PC-9 (cell line): ENCODE measurements around the gene DR1. TPM values are rescaled to one million over a fixed set of nuclear protein-coding genes. Genes with fewer than 3 reads are reported as not detected.

Experiments used
- BruUV-seq: library from RNA; stranded (reverse); fragments of 400-500 nt; replicated peaks from 2 replicates; lab custom pipeline; 2021; lab: Mats Ljungman, UMichigan
- CTCF ChIA-PET: fragments of 300-600 bp; sonication (Branson Sonifier 250); formaldehyde crosslinking; loops from one replicate; lab custom pipeline; 2022; ENCODE audit warnings: antibody characterized with exemption; lab: Charles Lee
- POLR2A ChIA-PET: fragments of 300-600 bp; sonication (Branson Sonifier 250); formaldehyde crosslinking; loops from one replicate; lab custom pipeline; 2022; ENCODE audit warnings: antibody characterized with exemption; ENCODE audit not compliant: unreplicated experiment; lab: Charles Lee
- DNase-seq, 2 experiments: peaks; one replicate each; pipeline versions ENCODE4 v3.0.0 to v3.0.0-alpha.2; 2015 to 2022; ENCODE audit warnings: mixed read lengths in 1 of 2
- H2AFZ ChIP-seq: fragments of 200-600 bp; sonication (generic); 2 replicates; pipeline ENCODE4 v1.8.1; 2017; ENCODE audit warnings: antibody characterized with exemption
- H3F3A ChIP-seq: fragments of 200-600 bp; sonication (generic); 2 replicates; pipeline ENCODE4 v1.8.1; 2017; ENCODE audit warnings: antibody characterized with exemption, mild to moderate bottlenecking, low read depth; ENCODE audit not compliant: insufficient read depth
- H3K27ac ChIP-seq: fragments of 200-600 bp; sonication (generic); 2 replicates; pipeline ENCODE4 v1.6.1; 2016; ENCODE audit warnings: mixed run types
- H3K27me3 ChIP-seq: fragments of 200-600 bp; sonication (generic); 2 replicates; pipeline ENCODE4 v1.6.1; 2016; ENCODE audit warnings: low read depth, mixed run types; ENCODE audit not compliant: insufficient read depth
- H3K36me3 ChIP-seq: fragments of 200-600 bp; sonication (generic); 2 replicates; pipeline ENCODE4 v1.6.1; 2016; ENCODE audit warnings: low read depth, mixed run types
- H3K4me1 ChIP-seq: fragments of 200-600 bp; sonication (generic); replicated peaks from 2 replicates; pipeline ENCODE4 v1.6.1; 2016; ENCODE audit warnings: mixed run types; ENCODE audit not compliant: insufficient read depth
- H3K4me2 ChIP-seq: fragments of 200-600 bp; sonication (generic); 2 replicates; pipeline ENCODE4 v1.6.1; 2017; ENCODE audit warnings: mixed run types
- H3K4me3 ChIP-seq: fragments of 200-600 bp; sonication (generic); 2 replicates; pipeline ENCODE4 v1.6.1; 2016; ENCODE audit warnings: mixed run types
- H3K79me2 ChIP-seq: fragments of 200-600 bp; sonication (generic); 2 replicates; pipeline ENCODE4 v1.6.1; 2017; ENCODE audit warnings: low read depth, mixed run types
- H3K9me2 ChIP-seq: fragments of 200-600 bp; sonication (generic); 2 replicates; pipeline ENCODE4 v1.8.1; 2017; ENCODE audit warnings: mild to moderate bottlenecking; ENCODE audit not compliant: insufficient read depth
- H3K9me3 ChIP-seq: fragments of 200-600 bp; sonication (generic); 2 replicates; pipeline ENCODE4 v1.8.1; 2016; ENCODE audit warnings: low read depth; ENCODE audit not compliant: insufficient read depth
- H4K20me1 ChIP-seq: fragments of 200-600 bp; sonication (generic); 2 replicates; pipeline ENCODE4 v1.8.1; 2017; ENCODE audit not compliant: insufficient read depth
- EZH2 ChIP-seq: fragments of 200-600 bp; sonication (generic); IDR thresholded peaks from 2 replicates; pipeline ENCODE4 v1.8.0; 2017; ENCODE audit warnings: antibody characterized with exemption, low read depth
- intact Hi-C: fragments of 100-400 bp; cut with micrococcal nuclease; formaldehyde crosslinking; loops from one replicate; pipeline ENCODE4 v1.10.0; 2022; ENCODE audit not compliant: unreplicated experiment
- total RNA-seq: library from RNA; stranded (reverse); gene quantifications from 2 replicates; pipeline ENCODE4 v1.2.3, GENCODE V29; 2021
- TF ChIP-seq, protein P1 (sequence below): fragments of 200-600 bp; sonication (generic); conservative IDR thresholded peaks from 2 replicates; pipeline ENCODE4 v1.6.1; 2017; ENCODE audit warnings: mixed run types, antibody characterized with exemption, mild to moderate bottlenecking, moderate library complexity

DR1 gene
- total RNA-seq, 1 experiment from 2014 or later = 37.8 TPM

DNA sequence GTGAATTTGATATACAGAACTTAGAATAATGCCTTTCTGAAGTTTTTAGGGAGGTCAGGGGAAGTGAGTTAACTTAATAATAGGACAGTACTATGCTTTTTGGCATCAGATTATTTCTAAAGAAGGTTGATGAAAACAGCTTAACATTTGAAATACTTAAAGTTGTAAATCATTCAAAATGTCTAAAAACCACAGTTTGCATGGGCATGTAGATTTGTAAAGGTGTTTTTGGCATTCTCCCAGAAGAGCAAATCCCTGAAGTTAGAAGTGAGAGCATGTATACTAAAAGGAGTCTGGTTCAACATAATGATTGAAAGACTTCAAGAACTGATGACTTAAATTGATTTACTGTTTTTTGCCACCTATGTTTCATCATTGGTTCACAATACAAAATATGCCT, 6.7 kb downstream of the DR1 start:
- BruUV-seq = no TSS peak
- H3K79me2 ChIP-seq = peaks cover 89% of the 10 kb centered on the region
- H3K27ac ChIP-seq = no peak overlapping the region
- POLR2A ChIA-PET = no interaction called here
- H3F3A ChIP-seq = no peaks in the 10 kb centered on the region
- no peak overlapping the region for H3K4me3 ChIP-seq
- peaks cover 32% of the 10 kb centered on the region for H4K20me1 ChIP-seq
- intact Hi-C loops = no loop called here
- no peaks in the 10 kb centered on the region for H3K9me3 ChIP-seq
- peaks cover 57% of the 10 kb centered on the region for H3K36me3 ChIP-seq
- TF ChIP-seq, protein P1, sequence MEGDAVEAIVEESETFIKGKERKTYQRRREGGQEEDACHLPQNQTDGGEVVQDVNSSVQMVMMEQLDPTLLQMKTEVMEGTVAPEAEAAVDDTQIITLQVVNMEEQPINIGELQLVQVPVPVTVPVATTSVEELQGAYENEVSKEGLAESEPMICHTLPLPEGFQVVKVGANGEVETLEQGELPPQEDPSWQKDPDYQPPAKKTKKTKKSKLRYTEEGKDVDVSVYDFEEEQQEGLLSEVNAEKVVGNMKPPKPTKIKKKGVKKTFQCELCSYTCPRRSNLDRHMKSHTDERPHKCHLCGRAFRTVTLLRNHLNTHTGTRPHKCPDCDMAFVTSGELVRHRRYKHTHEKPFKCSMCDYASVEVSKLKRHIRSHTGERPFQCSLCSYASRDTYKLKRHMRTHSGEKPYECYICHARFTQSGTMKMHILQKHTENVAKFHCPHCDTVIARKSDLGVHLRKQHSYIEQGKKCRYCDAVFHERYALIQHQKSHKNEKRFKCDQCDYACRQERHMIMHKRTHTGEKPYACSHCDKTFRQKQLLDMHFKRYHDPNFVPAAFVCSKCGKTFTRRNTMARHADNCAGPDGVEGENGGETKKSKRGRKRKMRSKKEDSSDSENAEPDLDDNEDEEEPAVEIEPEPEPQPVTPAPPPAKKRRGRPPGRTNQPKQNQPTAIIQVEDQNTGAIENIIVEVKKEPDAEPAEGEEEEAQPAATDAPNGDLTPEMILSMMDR = no peak
- no peak for TF ChIP-seq EZH2
- H3K9me2 ChIP-seq = no peaks in the 10 kb centered on the region
- H3K4me2 ChIP-seq = no peak overlapping the region
- H3K4me1 ChIP-seq = peaks cover 32% of the 10 kb centered on the region
- CTCF ChIA-PET = no interaction called here
- DNase-seq = no peak
- H2AFZ ChIP-seq = no peak overlapping the region
- no peaks in the 10 kb centered on the region for H3K27me3 ChIP-seq

DNA sequence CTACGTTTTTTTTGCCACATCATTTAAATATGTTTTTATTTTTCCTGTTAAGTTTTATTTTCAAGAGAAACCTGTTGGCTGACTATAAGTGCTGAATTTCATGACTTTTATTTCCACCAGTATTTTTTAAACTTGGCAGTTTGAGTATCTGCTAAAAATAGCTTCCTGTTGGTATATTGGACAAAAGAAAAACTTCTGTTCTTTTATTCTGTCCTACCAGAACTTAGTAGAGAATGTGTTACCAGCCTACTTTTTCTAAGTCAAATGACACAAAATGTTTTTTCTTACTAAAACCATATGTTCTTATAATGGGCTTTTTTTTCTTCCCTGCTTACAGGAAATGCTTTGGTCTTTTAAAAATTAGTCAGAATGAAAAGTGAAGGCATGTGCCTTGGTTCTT, 7.6 kb downstream of the DR1 start:
- ChIA-PET POLR2A (no interaction called here), CTCF (interaction anchor here (0.6 kb wide), 1 partner anchor 65 kb away, joined by 3 read pairs; no protein-coding TSS in a partner anchor)
- Histone ChIP-seq H2AFZ (no peak overlapping the region), H4K20me1 (peaks cover 23% of the 10 kb centered on the region), H3K36me3 (peaks cover 55% of the 10 kb centered on the region), H3K4me3 (no peak overlapping the region), H3K79me2 (peaks cover 88% of the 10 kb centered on the region), H3F3A (peaks cover 5% of the 10 kb centered on the region; the same call in 1 of the 2 replicates), H3K27me3 (no peaks in the 10 kb centered on the region), H3K4me1 (peaks cover 27% of the 10 kb centered on the region), H3K27ac (no peak overlapping the region), H3K9me2 (no peaks in the 10 kb centered on the region), H3K4me2 (no peak overlapping the region), H3K9me3 (no peaks in the 10 kb centered on the region)
- no peak for TF ChIP-seq EZH2
- TF ChIP-seq, protein P1 = no peak
- no TSS peak for BruUV-seq
- intact Hi-C loops = no loop called here
- no peak for DNase-seq

DNA sequence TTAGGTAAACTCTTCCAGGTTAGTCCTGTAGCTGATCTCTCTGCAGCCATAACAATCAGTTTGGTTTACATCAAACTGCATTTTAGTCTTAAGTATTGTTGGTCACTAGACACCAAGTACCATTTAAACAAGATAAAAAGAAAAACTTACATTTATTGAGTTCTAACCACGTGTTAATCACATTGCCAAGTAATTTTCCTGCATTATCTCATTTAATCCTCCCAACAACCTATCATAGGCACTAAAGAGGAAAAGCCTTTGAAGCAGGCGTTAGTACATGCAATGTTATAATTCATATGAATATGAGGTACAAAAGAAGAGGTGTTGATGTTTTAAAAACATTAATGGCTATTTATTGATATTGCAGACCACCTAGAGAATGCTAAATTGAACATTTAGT, 9.0 kb downstream of the DR1 start:
- H3K27me3 ChIP-seq = no peaks in the 10 kb centered on the region
- peaks cover 5% of the 10 kb centered on the region for H3F3A ChIP-seq
- no peak overlapping the region for H2AFZ ChIP-seq
- peaks cover 58% of the 10 kb centered on the region for H3K36me3 ChIP-seq
- no TSS peak for BruUV-seq
- H3K79me2 ChIP-seq = peaks cover 88% of the 10 kb centered on the region
- H4K20me1 ChIP-seq = peaks cover 15% of the 10 kb centered on the region
- no peak for TF ChIP-seq EZH2
- TF ChIP-seq, protein P1 = no peak
- DNase-seq = no peak
- peaks cover 12% of the 10 kb centered on the region for H3K4me1 ChIP-seq
- ChIA-PET POLR2A (no interaction called here), CTCF (no interaction called here)
- H3K9me3 ChIP-seq = no peaks in the 10 kb centered on the region
- no peak overlapping the region for H3K27ac ChIP-seq
- no peak overlapping the region for H3K4me3 ChIP-seq
- no peaks in the 10 kb centered on the region for H3K9me2 ChIP-seq
- no peak overlapping the region for H3K4me2 ChIP-seq
- intact Hi-C loops = no loop called here
